Vagina (tissue), 2 donors: ENCODE results near the gene ROPN1B. TPM values are rescaled to one million over a fixed set of nuclear protein-coding genes. Genes with fewer than 3 reads are reported as not detected.
A peak's percentile ranks its signal among the peaks of the same experiment; 100 is the strongest.

Experiments
- DNase-seq, 2 donors: peaks; one replicate each; pipeline ENCODE4 v3.0.0-alpha.2; 2017; ENCODE audit errors: extremely low spot score in 2 of 2
- H3K27ac ChIP-seq: fragments of 200-600 bp; sonication (generic); one replicate; pipeline ENCODE4 v1.5.1; 2019
- H3K27me3 ChIP-seq: fragments of 200-600 bp; sonication (generic); one replicate; pipeline ENCODE4 v1.5.1; 2019
- H3K36me3 ChIP-seq, 2 donors: fragments of 200-600 bp; sonication (generic); one replicate each; pipeline ENCODE4 v1.5.1; 2017 to 2019
- H3K4me1 ChIP-seq: fragments of 200-600 bp; sonication (generic); one replicate; pipeline ENCODE4 v1.5.1; 2019
- H3K4me3 ChIP-seq, 2 donors: fragments of 200-600 bp; sonication (generic); 1 replicate in 1 of 2; 2 replicates in 1 of 2; pipeline ENCODE4 v1.5.1; 2016 to 2019
- H3K9me3 ChIP-seq: fragments of 200-600 bp; sonication (generic); one replicate; pipeline ENCODE4 v1.5.1; 2019
- CTCF ChIP-seq, 3 experiments: fragments of 450-650 bp in 2 of 3; fragments of 200-600 bp in 1 of 3; sonication (generic) in 1 of 3; IDR thresholded peaks; one replicate each; pipeline ENCODE4 v1.5.1; 2017 to 2019; ENCODE audit warnings: antibody characterized with exemption in 3 of 3, mild to moderate bottlenecking in 2 of 3, moderate library complexity in 2 of 3
- POLR2A ChIP-seq, 2 donors: fragments of 450-650 bp; IDR thresholded peaks; one replicate each; pipeline ENCODE4 v1.6.1; 2017; ENCODE audit warnings: antibody characterized with exemption in 2 of 2, mild to moderate bottlenecking in 2 of 2, moderate library complexity in 2 of 2
- POLR2AphosphoS5 ChIP-seq, 2 donors: sonication (generic); formaldehyde crosslinking; IDR thresholded peaks; one replicate each; pipeline ENCODE4 v1.9.0; 2017; ENCODE audit warnings: antibody characterized with exemption in 2 of 2, mild to moderate bottlenecking in 2 of 2, low read depth in 1 of 2; ENCODE audit not compliant: insufficient read depth in 1 of 2
- intact Hi-C: fragments of 100-400 bp; cut with DNase I; formaldehyde crosslinking; loops from one replicate; pipeline ENCODE4 v1.15.1; 2023
- total RNA-seq: library from RNA; depleted of rRNA; stranded (reverse); fragments of >200 nt; gene quantifications from one replicate; pipeline ENCODE4 v1.2.3, GENCODE V29; 2016

Gene ROPN1B
- total RNA-seq, 1 donor from 2014 or later, result not detected

GRCh38 chr3:125958511-125959316, 10.3 kb upstream of the ROPN1B start:
- intact Hi-C loops, result no loop called here

GRCh38 chr3:125959317-125960065, 9.5 kb upstream of the ROPN1B start:
- TF ChIP-seq POLR2AphosphoS5 (IDR thresholded peaks at IDR 0.05; ENCODE audit: insufficient read depth in 1 of 2, low read depth in 1 of 2), result no peak
- no peak for TF ChIP-seq CTCF (IDR thresholded peaks at IDR 0.05)
- TF ChIP-seq POLR2A (IDR thresholded peaks at IDR 0.05), result no peak
- H3K4me3 ChIP-seq, result no peak overlapping the region
- no peaks in the 10 kb centered on the region for H3K9me3 ChIP-seq
- no peaks in the 10 kb centered on the region for H3K4me1 ChIP-seq
- no peak overlapping the region for H3K27ac ChIP-seq
- peaks cover 4% of the 10 kb centered on the region for H3K27me3 ChIP-seq
- no peaks in the 10 kb centered on the region for H3K36me3 ChIP-seq
- intact Hi-C loops, result no loop called here
- DNase-seq, result peak in 1 of 2 donors; percentile 44

More at GRCh38 chr3:125958511-125959316, 10.3 kb upstream of the ROPN1B start:
- DNase-seq, result peak in 1 of 2 donors; percentile 52
- Histone ChIP-seq H3K27me3 (peaks cover 4% of the 10 kb centered on the region), H3K9me3 (no peaks in the 10 kb centered on the region), H3K4me3 (no peak overlapping the region), H3K27ac (no peak overlapping the region), H3K36me3 (no peaks in the 10 kb centered on the region), H3K4me1 (no peaks in the 10 kb centered on the region)
- TF ChIP-seq POLR2AphosphoS5 (IDR thresholded peaks at IDR 0.05; ENCODE audit: insufficient read depth in 1 of 2, low read depth in 1 of 2) (no peak), POLR2A (IDR thresholded peaks at IDR 0.05) (no peak), CTCF (IDR thresholded peaks at IDR 0.05) (no peak)

- intact Hi-C loops, result no loop called here
- no peak for DNase-seq
- Histone ChIP-seq H3K4me3 (no peak overlapping the region), H3K36me3 (no peaks in the 10 kb centered on the region), H3K27ac (no peak overlapping the region), H3K27me3 (peaks cover 4% of the 10 kb centered on the region), H3K9me3 (no peaks in the 10 kb centered on the region), H3K4me1 (no peaks in the 10 kb centered on the region)
- no peak for TF ChIP-seq POLR2AphosphoS5 (IDR thresholded peaks at IDR 0.05; ENCODE audit: insufficient read depth in 1 of 2, low read depth in 1 of 2)
- TF ChIP-seq POLR2A (IDR thresholded peaks at IDR 0.05), result no peak
- TF ChIP-seq CTCF (IDR thresholded peaks at IDR 0.05), result no peak
Observed at GRCh38 chr3:125960066-125960424, 8.9 kb upstream of the ROPN1B start.

- Histone ChIP-seq H3K27ac (no peak overlapping the region), H3K4me3 (no peak overlapping the region), H3K9me3 (no peaks in the 10 kb centered on the region), H3K4me1 (no peaks in the 10 kb centered on the region), H3K36me3 (no peaks in the 10 kb centered on the region), H3K27me3 (peaks cover 4% of the 10 kb centered on the region)
- peak in 1 of 2 donors; percentile 83 for DNase-seq
- no peak for TF ChIP-seq POLR2AphosphoS5 (IDR thresholded peaks at IDR 0.05; ENCODE audit: insufficient read depth in 1 of 2, low read depth in 1 of 2)
- no peak for TF ChIP-seq CTCF (IDR thresholded peaks at IDR 0.05)
- no peak for TF ChIP-seq POLR2A (IDR thresholded peaks at IDR 0.05)
- intact Hi-C loops, result no loop called here
Observed at GRCh38 chr3:125960456-125961288, 8.3 kb upstream of the ROPN1B start.
